HG03045 (cell line): ENCODE results near the gene MIS12.
A peak's percentile ranks its signal among the peaks of the same experiment; 100 is the strongest.

Source experiments
- ATAC-seq: cut with Tn5 transposase; IDR thresholded peaks from one replicate; pipeline ENCODE4 v1.9.1; 2021; ENCODE audit warnings: mild to moderate bottlenecking, moderate library complexity; ENCODE audit not compliant: unreplicated experiment

MIS12 gene

GRCh38 chr17:5499476-5500231 is 13.3 kb downstream of the MIS12 start:
- no peak for ATAC-seq

GRCh38 chr17:5500247-5500588 is 13.9 kb downstream of the MIS12 start:
- ATAC-seq: no peak

- ATAC-seq: peak; percentile 64
Measured at GRCh38 chr17:5500589-5501391, 14.4 kb downstream of the MIS12 start.

- no peak for ATAC-seq
Measured at GRCh38 chr17:5501685-5502084, 15.3 kb downstream of the MIS12 start.

- no peak for ATAC-seq
Measured at GRCh38 chr17:5502552-5502951, 16.2 kb downstream of the MIS12 start.

- no peak for ATAC-seq
Measured at GRCh38 chr17:5506307-5506706, 19.9 kb downstream of the MIS12 start.

- no peak for ATAC-seq
Measured at GRCh38 chr17:5508810-5509209, 22.4 kb downstream of the MIS12 start.

GRCh38 chr17:5509482-5509881 is 23.1 kb downstream of the MIS12 start:
- no peak for ATAC-seq

- no peak for ATAC-seq
Measured at GRCh38 chr17:5510771-5511170, 24.4 kb downstream of the MIS12 start.

- no peak for ATAC-seq
Measured at GRCh38 chr17:5511401-5512225, 25.2 kb downstream of the MIS12 start.

GRCh38 chr17:5513628-5514027 is 27.3 kb downstream of the MIS12 start:
- no peak for ATAC-seq

- ATAC-seq: no peak
Measured at GRCh38 chr17:5514976-5515375, 28.6 kb downstream of the MIS12 start.

- no peak for ATAC-seq
Measured at GRCh38 chr17:5516060-5516792, 29.9 kb downstream of the MIS12 start.

GRCh38 chr17:5522476-5522875 is 36.1 kb downstream of the MIS12 start:
- no peak for ATAC-seq

- ATAC-seq: no peak
Measured at GRCh38 chr17:5523249-5523648, 36.9 kb downstream of the MIS12 start.

- no peak for ATAC-seq
Measured at GRCh38 chr17:5526821-5527598, 40.6 kb downstream of the MIS12 start.

- no peak for ATAC-seq
Measured at GRCh38 chr17:5527601-5528250, 41.4 kb downstream of the MIS12 start.

GRCh38 chr17:5530265-5531084 is 44.1 kb downstream of the MIS12 start:
- no peak for ATAC-seq

- no peak for ATAC-seq
Measured at GRCh38 chr17:5531085-5531418, 44.7 kb downstream of the MIS12 start.
